Endothelial cell of umbilical vein (primary cell): ENCODE measurements around the gene HECTD1. TPM values are rescaled to one million over a fixed set of nuclear protein-coding genes. Genes with fewer than 3 reads are reported as not detected.

Source experiments
- BruUV-seq: library from RNA; stranded (reverse); fragments of 400-500 nt; replicated peaks from 2 replicates; lab custom pipeline; 2021; lab: Mats Ljungman, UMichigan
- CTCF ChIA-PET: fragments of 300-600, 350-600 bp; sonication (Branson Sonifier 250); formaldehyde crosslinking; loops from one replicate; lab custom pipeline; 2021; ENCODE audit warnings: antibody characterized with exemption, inconsistent platforms; lab: Charles Lee
- POLR2A ChIA-PET: fragments of 300-600, 350-600 bp; sonication (Branson Sonifier 250); formaldehyde crosslinking; loops from one replicate; lab custom pipeline; 2021; ENCODE audit warnings: antibody characterized with exemption, inconsistent platforms; lab: Charles Lee
- DNase-seq: peaks from one replicate; pipeline ENCODE4 v3.0.0-alpha.2; 2011; ENCODE audit warnings: low read depth, low spot score
- FAIRE-seq: peaks from 2 replicates; lab custom pipeline; 2011; peaks lifted over from hg19 to GRCh38; lab: Jason Lieb, UNC
- H2AFZ ChIP-seq: 2 replicates; pipeline ENCODE4 v1.6.0; 2012; ENCODE audit warnings: low read depth, low read length, control low read depth, inconsistent platforms
- H3K27ac ChIP-seq: 2 replicates; pipeline ENCODE4 v1.5.1; 2011; ENCODE audit warnings: low read depth, mild to moderate bottlenecking, control low read depth, low read length, moderate library complexity; ENCODE audit not compliant: insufficient read depth
- H3K27me3 ChIP-seq, 2 experiments: 2 replicates each; pipeline versions ENCODE4 v1.6.0 to v1.6.1; 2011; ENCODE audit warnings: low read length in 2 of 2, mixed read lengths in 1 of 2; ENCODE audit not compliant: control insufficient read depth in 2 of 2, insufficient read depth in 2 of 2
- H3K36me3 ChIP-seq, 2 experiments: 2 replicates in 1 of 2; 3 replicates in 1 of 2; pipeline ENCODE4 v1.5.1; 2011; ENCODE audit warnings: low read length in 2 of 2, mild to moderate bottlenecking in 1 of 2, moderate library complexity in 1 of 2; ENCODE audit not compliant: control insufficient read depth in 2 of 2, insufficient read depth in 2 of 2; ENCODE audit errors: extremely low read depth in 1 of 2
- H3K4me1 ChIP-seq: 3 replicates; pipeline ENCODE4 v1.5.1; 2011; ENCODE audit warnings: mild to moderate bottlenecking, low read length; ENCODE audit not compliant: control insufficient read depth, insufficient read depth; ENCODE audit errors: extremely low read depth
- H3K4me2 ChIP-seq: 2 replicates; pipeline ENCODE4 v1.6.1; 2011; ENCODE audit warnings: low read length, control low read depth, mixed read lengths; ENCODE audit not compliant: insufficient read depth
- H3K4me3 ChIP-seq, 3 experiments: fragments of 200-600 bp in 1 of 3; sonication (generic), shearing (Covaris generic) in 1 of 3; replicated peaks in 1 of 3; 2 replicates each; pipeline ENCODE4 v1.5.1; 2011 to 2016; ENCODE audit warnings: control low read depth in 3 of 3, low read length in 3 of 3, mild to moderate bottlenecking in 2 of 3, inconsistent platforms in 1 of 3, low read depth in 1 of 3, moderate library complexity in 1 of 3; ENCODE audit not compliant: insufficient read depth in 1 of 3
- H3K79me2 ChIP-seq: 2 replicates; pipeline ENCODE4 v1.6.0; 2012; ENCODE audit warnings: low read length, inconsistent platforms; ENCODE audit not compliant: control insufficient read depth, insufficient read depth
- H3K9ac ChIP-seq: replicated peaks from 2 replicates; pipeline ENCODE3; 2011; ENCODE audit warnings: low read length, control low read depth; ENCODE audit not compliant: insufficient read depth; ENCODE audit errors: extremely low read depth
- H3K9me1 ChIP-seq: replicated peaks from 3 replicates; pipeline ENCODE4 v1.6.0; 2011; ENCODE audit warnings: mild to moderate bottlenecking, low read length; ENCODE audit not compliant: control insufficient read depth, insufficient read depth; ENCODE audit errors: extremely low read depth
- H3K9me3 ChIP-seq: replicated peaks from 2 replicates; pipeline ENCODE4 v1.5.1; 2012; ENCODE audit warnings: low read length, inconsistent platforms; ENCODE audit not compliant: control insufficient read depth, insufficient read depth
- H4K20me1 ChIP-seq: replicated peaks from 2 replicates; pipeline ENCODE3; 2011; ENCODE audit warnings: mild to moderate bottlenecking, low read length; ENCODE audit not compliant: control insufficient read depth, insufficient read depth; ENCODE audit errors: extremely low read depth
- CTCF ChIP-seq, 2 donors: IDR thresholded peaks; 1 replicate in 1 of 2; 2 replicates in 1 of 2; pipeline ENCODE4 v1.5.1; 2011; ENCODE audit warnings: low read length in 2 of 2, mild to moderate bottlenecking in 2 of 2, moderate library complexity in 2 of 2, control low read depth in 1 of 2, inconsistent platforms in 1 of 2, low read depth in 1 of 2; ENCODE audit not compliant: insufficient read depth in 1 of 2; ENCODE audit errors: extremely low read depth in 1 of 2
- EZH2 ChIP-seq: IDR thresholded peaks from 2 replicates; pipeline ENCODE4 v1.6.1; 2012; ENCODE audit warnings: borderline replicate concordance, low read depth, mild to moderate bottlenecking, moderate library complexity, low read length, inconsistent platforms; ENCODE audit not compliant: severe bottlenecking
- FOS ChIP-seq: IDR thresholded peaks from 2 replicates; pipeline ENCODE4 v1.6.1; 2011; ENCODE audit warnings: mild to moderate bottlenecking, low read length, moderate library complexity, borderline replicate concordance; ENCODE audit not compliant: insufficient read depth
- GATA2 ChIP-seq: IDR thresholded peaks from 2 replicates; pipeline ENCODE4 v1.7.0; 2011; ENCODE audit warnings: low read depth, mild to moderate bottlenecking, moderate library complexity, mixed read lengths, low read length; ENCODE audit not compliant: insufficient read length, insufficient read depth
- JUN ChIP-seq: IDR thresholded peaks from 2 replicates; pipeline ENCODE4 v1.6.1; 2011; ENCODE audit warnings: borderline replicate concordance, low read depth; ENCODE audit not compliant: insufficient read length, insufficient read depth
- MAX ChIP-seq: IDR thresholded peaks from 2 replicates; pipeline ENCODE4 v1.6.1; 2011; ENCODE audit not compliant: insufficient read depth, insufficient read length
- MYC ChIP-seq: IDR thresholded peaks from one replicate; pipeline ENCODE4 v1.6.1; 2011; ENCODE audit warnings: mild to moderate bottlenecking, low read depth, low read length
- POLR2A ChIP-seq: IDR thresholded peaks from 2 replicates; pipeline ENCODE4 v1.6.1; 2012; ENCODE audit warnings: low read depth, mild to moderate bottlenecking, control low read depth, low read length
- POLR2AphosphoS5 ChIP-seq: IDR thresholded peaks from 2 replicates; pipeline ENCODE4 v1.6.1; 2012; ENCODE audit warnings: low read depth, mild to moderate bottlenecking, control low read depth, low read length, moderate library complexity; ENCODE audit not compliant: insufficient read depth
- dilution Hi-C: fragments of 300-500 bp; cut with MboI; formaldehyde crosslinking; loops from one replicate; pipeline ENCODE4 v1.15.0; 2019; ENCODE audit warnings: low sequenced_read_pairs; ENCODE audit not compliant: extremely low pct_ligation_motif_present
- intact Hi-C: fragments of 100-400 bp; cut with micrococcal nuclease; formaldehyde crosslinking; loops from one replicate; pipeline ENCODE4 v1.10.0; 2022
- polyA plus RNA-seq, 4 experiments: library from polyadenylated mRNA; depleted of rRNA in 3 of 4; stranded (reverse) in 3 of 4; unstranded in 1 of 4; fragments of >200 nt; gene quantifications; 2 replicates each; pipeline versions ENCODE4 v1.2.1 to v1.2.3, GENCODE V29; 2011 to 2012; ENCODE audit warnings: missing spikeins in 1 of 4
- total RNA-seq: library from RNA; stranded (reverse); gene quantifications from 2 replicates; pipeline ENCODE4 v1.2.3, GENCODE V29; 2021

HECTD1 gene
- total and polyA plus RNA-seq, 2 donors (not counting 3 experiments of a cell fraction or from before 2014, with no cell fraction given) = 67.9 to 181 TPM

GRCh38 chr14:31252865-31253264 lies 45.3 kb upstream of the HECTD1 start:
- TF ChIP-seq GATA2 (no peak), POLR2A (no peak), POLR2AphosphoS5 (no peak), CTCF (IDR thresholded peaks at IDR 0.05; ENCODE audit: extremely low read depth in 1 of 2, insufficient read depth in 1 of 2, low read depth in 1 of 2, low read length in 2 of 2) (no peak), EZH2 (no peak), MAX (no peak), FOS (no peak), MYC (no peak), JUN (no peak)
- H3K9me1 ChIP-seq = no peaks in the 10 kb centered on the region
- H3K4me3 ChIP-seq = no peak overlapping the region
- H3K4me1 ChIP-seq = no peaks in the 10 kb centered on the region
- no peaks in the 10 kb centered on the region for H3K36me3 ChIP-seq
- H3K9ac ChIP-seq = no peak overlapping the region
- no peak overlapping the region for H2AFZ ChIP-seq
- no peak for DNase-seq
- CTCF ChIA-PET = interaction anchor here (0.7 kb wide), 1 partner anchor 19 kb away, joined by 5 read pairs; no protein-coding TSS in a partner anchor
- no TSS peak for BruUV-seq
- H3K27ac ChIP-seq = no peak overlapping the region
- H3K79me2 ChIP-seq = no peaks in the 10 kb centered on the region
- no peaks in the 10 kb centered on the region for H3K9me3 ChIP-seq
- intact Hi-C loops (no loop called here), dilution Hi-C loops (no loop called here)
- POLR2A ChIA-PET = no interaction called here
- no peaks in the 10 kb centered on the region for H3K27me3 ChIP-seq
- H3K4me2 ChIP-seq = no peak overlapping the region
- FAIRE-seq = no peak
- no peaks in the 10 kb centered on the region for H4K20me1 ChIP-seq
